ENCODE results near the gene KIF17. TPM values are rescaled to one million over a fixed set of nuclear protein-coding genes. Genes with fewer than 3 reads are reported as not detected.

The KIF17 gene
- total RNA-seq, 4 donors from 2014 or later, result 0.27 to 21.1 (median 0.79) TPM; not detected in 1

DNA sequence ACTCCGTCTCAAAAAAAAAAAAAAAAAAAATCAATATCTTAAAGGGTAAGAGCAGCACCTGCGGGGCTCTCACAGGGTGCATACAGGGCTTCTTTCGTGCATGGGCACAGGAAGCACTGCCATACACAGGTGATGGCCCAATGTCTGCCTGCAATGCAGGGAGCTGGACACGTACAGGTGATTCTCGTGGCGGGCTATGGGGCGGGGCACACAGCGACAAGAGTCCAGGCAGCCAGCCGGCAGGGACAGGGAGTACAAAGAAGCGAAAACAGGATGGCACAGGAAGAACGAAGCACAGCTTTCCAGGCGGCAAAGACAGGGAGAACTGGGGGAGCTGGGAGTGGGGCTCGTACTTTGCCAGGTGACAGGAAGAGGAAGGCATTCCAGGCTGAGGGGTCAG is 1.6 kb downstream of the KIF17 start:
- TF ChIP-seq POLR2AphosphoS5 (IDR thresholded peaks at IDR 0.05) (no peak), EP300 (IDR thresholded peaks at IDR 0.05; ENCODE audit: low read depth) (no peak), POLR2A (IDR thresholded peaks at IDR 0.05) (no peak)
- TF ChIP-seq, protein P1, sequence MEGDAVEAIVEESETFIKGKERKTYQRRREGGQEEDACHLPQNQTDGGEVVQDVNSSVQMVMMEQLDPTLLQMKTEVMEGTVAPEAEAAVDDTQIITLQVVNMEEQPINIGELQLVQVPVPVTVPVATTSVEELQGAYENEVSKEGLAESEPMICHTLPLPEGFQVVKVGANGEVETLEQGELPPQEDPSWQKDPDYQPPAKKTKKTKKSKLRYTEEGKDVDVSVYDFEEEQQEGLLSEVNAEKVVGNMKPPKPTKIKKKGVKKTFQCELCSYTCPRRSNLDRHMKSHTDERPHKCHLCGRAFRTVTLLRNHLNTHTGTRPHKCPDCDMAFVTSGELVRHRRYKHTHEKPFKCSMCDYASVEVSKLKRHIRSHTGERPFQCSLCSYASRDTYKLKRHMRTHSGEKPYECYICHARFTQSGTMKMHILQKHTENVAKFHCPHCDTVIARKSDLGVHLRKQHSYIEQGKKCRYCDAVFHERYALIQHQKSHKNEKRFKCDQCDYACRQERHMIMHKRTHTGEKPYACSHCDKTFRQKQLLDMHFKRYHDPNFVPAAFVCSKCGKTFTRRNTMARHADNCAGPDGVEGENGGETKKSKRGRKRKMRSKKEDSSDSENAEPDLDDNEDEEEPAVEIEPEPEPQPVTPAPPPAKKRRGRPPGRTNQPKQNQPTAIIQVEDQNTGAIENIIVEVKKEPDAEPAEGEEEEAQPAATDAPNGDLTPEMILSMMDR (IDR thresholded peaks at IDR 0.05), result no peak
- Histone ChIP-seq H3K4me3 (no peak overlapping the region), H3K27me3 (peaks cover 37% of the 10 kb centered on the region), H3K36me3 (no peaks in the 10 kb centered on the region), H3K9me3 (no peaks in the 10 kb centered on the region), H3K27ac (no peak overlapping the region), H3K4me1 (peaks cover 2 to 16% (median 9%) of the 10 kb centered on the region in 4 donors)
- in situ Hi-C loops (cut with MboI; ENCODE audit: low pct_ligation_motif_present in 1 of 4, low pct_unique_long_range_greater_than_20kb in 1 of 4, low sequenced_read_pairs in 3 of 4), result no loop called here
- WGBS, 2 donors (ENCODE audit: low coverage in 1 of 2), result 47 to 48% methylated on average over 3 to 13 of the region's 13 CpGs
- no peak for DNase-seq
- intact Hi-C loops (cut with DNase I; ENCODE audit: low total_unique reads), result no loop called here

DNA sequence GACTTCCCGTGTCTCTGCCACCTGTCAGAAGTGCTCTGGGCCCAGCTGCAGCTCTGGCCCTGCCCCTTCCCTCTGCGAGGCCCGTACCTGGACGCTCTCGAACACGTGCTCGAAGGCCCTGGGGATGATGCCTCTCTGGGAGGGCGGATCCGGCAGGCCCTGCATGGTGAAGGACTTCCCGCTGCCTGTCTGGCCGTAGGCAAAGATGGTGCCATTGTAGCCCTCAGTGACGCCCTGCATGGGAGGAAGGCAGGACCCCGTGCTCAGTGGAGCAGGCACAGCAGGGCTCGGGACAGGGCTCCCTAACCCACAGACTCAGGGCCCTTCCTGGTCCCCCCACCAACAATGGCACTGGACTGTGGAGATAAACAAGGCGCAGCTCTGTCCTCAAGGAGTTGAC is 2.4 kb downstream of the KIF17 start:
- H3K36me3 ChIP-seq, result no peaks in the 10 kb centered on the region
- no peaks in the 10 kb centered on the region for H3K9me3 ChIP-seq
- H3K4me1 ChIP-seq, result peaks cover 2 to 16% (median 9%) of the 10 kb centered on the region in 4 donors
- intact Hi-C loops (cut with DNase I; ENCODE audit: low total_unique reads), result no loop called here
- no peak overlapping the region for H3K27ac ChIP-seq
- no peak for TF ChIP-seq POLR2A (IDR thresholded peaks at IDR 0.05)
- TF ChIP-seq, protein P1 (IDR thresholded peaks at IDR 0.05), result no peak
- TF ChIP-seq EP300 (IDR thresholded peaks at IDR 0.05; ENCODE audit: low read depth), result no peak
- TF ChIP-seq POLR2AphosphoS5 (IDR thresholded peaks at IDR 0.05), result no peak
- in situ Hi-C loops (cut with MboI; ENCODE audit: low pct_ligation_motif_present in 1 of 4, low pct_unique_long_range_greater_than_20kb in 1 of 4, low sequenced_read_pairs in 3 of 4), result no loop called here
- 60 to 90% methylated on average over 2 to 12 of the region's 15 CpGs for WGBS, 2 donors (ENCODE audit: low coverage in 1 of 2)
- H3K27me3 ChIP-seq, result peaks cover 37% of the 10 kb centered on the region
- H3K4me3 ChIP-seq, result no peak overlapping the region
- no peak for DNase-seq

DNA sequence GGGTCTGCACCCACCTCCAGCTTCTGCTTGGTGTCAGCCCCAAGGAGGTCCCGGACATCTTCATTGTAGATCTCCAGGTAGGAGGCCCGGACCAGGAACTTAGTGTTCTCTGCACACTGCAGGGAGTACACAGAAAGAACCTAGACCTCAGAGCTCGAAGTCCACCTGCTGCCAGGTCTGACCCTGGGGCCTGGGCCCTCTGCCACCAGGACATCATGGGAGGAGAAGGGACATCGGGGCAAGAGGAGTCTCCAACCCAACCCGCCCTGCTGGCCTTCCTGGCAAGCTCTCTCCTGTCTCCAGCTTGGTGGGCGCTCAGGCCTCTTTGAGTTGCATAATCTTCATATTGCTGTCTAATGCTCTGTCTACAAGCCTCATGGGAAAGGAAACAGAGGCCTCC is 4.4 kb downstream of the KIF17 start:
- TF ChIP-seq POLR2AphosphoS5 (IDR thresholded peaks at IDR 0.05) (no peak), POLR2A (IDR thresholded peaks at IDR 0.05) (no peak), EP300 (IDR thresholded peaks at IDR 0.05; ENCODE audit: low read depth) (no peak)
- TF ChIP-seq, protein P1 (IDR thresholded peaks at IDR 0.05), result no peak
- in situ Hi-C loops (cut with MboI; ENCODE audit: low pct_ligation_motif_present in 1 of 4, low pct_unique_long_range_greater_than_20kb in 1 of 4, low sequenced_read_pairs in 3 of 4), result no loop called here
- H3K4me3 ChIP-seq, result no peak overlapping the region

DNA sequence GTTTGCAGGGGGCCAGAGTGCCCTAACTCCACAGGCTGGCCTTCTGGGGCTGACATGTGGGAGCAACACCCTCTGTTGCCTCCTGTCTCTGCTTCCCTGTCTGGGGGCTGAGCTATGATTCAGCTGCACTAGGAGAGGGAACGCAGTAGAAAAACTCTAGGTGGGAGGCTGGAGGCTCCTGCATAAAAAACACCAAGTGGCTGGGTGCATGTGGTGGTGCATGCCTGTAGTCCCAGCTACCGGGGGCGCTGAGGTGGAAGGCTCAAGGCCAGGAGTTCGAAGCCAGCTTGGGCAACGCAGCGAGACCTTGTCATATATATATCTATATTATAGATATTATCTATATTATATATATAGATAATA is 5.6 kb downstream of the KIF17 start:
- no peaks in the 10 kb centered on the region for H3K36me3 ChIP-seq
- H3K27me3 ChIP-seq, result peaks cover 22% of the 10 kb centered on the region
- no peak overlapping the region for H3K27ac ChIP-seq
- no peak for TF ChIP-seq POLR2AphosphoS5 (IDR thresholded peaks at IDR 0.05)
- TF ChIP-seq POLR2A (IDR thresholded peaks at IDR 0.05), result no peak
- TF ChIP-seq EP300 (IDR thresholded peaks at IDR 0.05; ENCODE audit: low read depth), result no peak
- TF ChIP-seq, protein P1 (IDR thresholded peaks at IDR 0.05), result no peak
- in situ Hi-C loops (cut with MboI; ENCODE audit: low pct_ligation_motif_present in 1 of 4, low pct_unique_long_range_greater_than_20kb in 1 of 4, low sequenced_read_pairs in 3 of 4) (no loop called here), intact Hi-C loops (cut with DNase I; ENCODE audit: low total_unique reads) (no loop called here)
- H3K9me3 ChIP-seq, result no peaks in the 10 kb centered on the region
- DNase-seq, result no peak
- H3K4me1 ChIP-seq, result peaks cover under 1 to 4% (median 2%) of the 10 kb centered on the region in 4 donors
- 89% methylated on average over 6 of the region's 6 CpGs; no CpG with 5 or more reads in 1 of the 2 donors for WGBS, 2 donors (ENCODE audit: low coverage in 1 of 2)
- H3K4me3 ChIP-seq, result no peak overlapping the region

More for the DNA sequence above, 4.4 kb downstream of the KIF17 start:
- no peaks in the 10 kb centered on the region for H3K36me3 ChIP-seq
- no peak overlapping the region for H3K27ac ChIP-seq
- peaks cover 2 to 14% (median 9%) of the 10 kb centered on the region in 4 donors for H3K4me1 ChIP-seq
- no peak for DNase-seq
- 70 to 85% methylated on average over 2 to 6 of the region's 6 CpGs for WGBS, 2 donors (ENCODE audit: low coverage in 1 of 2)
- intact Hi-C loops (cut with DNase I; ENCODE audit: low total_unique reads), result no loop called here
- H3K9me3 ChIP-seq, result no peaks in the 10 kb centered on the region
- peaks cover 31% of the 10 kb centered on the region for H3K27me3 ChIP-seq
